Neural progenitor cell (in vitro differentiated cells): ENCODE measurements around the gene AK8. TPM values are rescaled to one million over a fixed set of nuclear protein-coding genes. Genes with fewer than 3 reads are reported as not detected.
"Not testable (repeated sequence)": the region's sequence is repeated elsewhere in the genome, so short reads cannot be mapped to it uniquely, and the experiment has no call there.

Experiments
- DNase-seq: peaks from one replicate; pipeline ENCODE4 v3.0.0-alpha.2; 2016; ENCODE audit warnings: low spot score
- H2AFZ ChIP-seq: fragments of 200-600 bp; sonication (generic); replicated peaks from 2 replicates; pipeline ENCODE4 v1.6.1; 2016; ENCODE audit warnings: antibody characterized with exemption
- H3F3A ChIP-seq: fragments of 200-600 bp; sonication (generic); 2 replicates; pipeline ENCODE4 v1.6.1; 2016; ENCODE audit warnings: antibody characterized with exemption, low read depth
- H3K27ac ChIP-seq: fragments of 200-600 bp; sonication (generic); 2 replicates; pipeline ENCODE4 v1.5.1; 2016; ENCODE audit warnings: mild to moderate bottlenecking
- H3K27me3 ChIP-seq: fragments of 200-600 bp; sonication (generic); 2 replicates; pipeline ENCODE4 v1.6.1; 2016; ENCODE audit warnings: mild to moderate bottlenecking, moderate library complexity
- H3K36me3 ChIP-seq: fragments of 200-600 bp; sonication (generic); 2 replicates; pipeline ENCODE4 v1.5.1; 2016
- H3K4me1 ChIP-seq: fragments of 200-600 bp; sonication (generic); 2 replicates; pipeline ENCODE4 v1.6.1; 2016; ENCODE audit warnings: mixed run types
- H3K4me2 ChIP-seq: fragments of 200-600 bp; sonication (generic); 2 replicates; pipeline ENCODE4 v1.6.1; 2016
- H3K4me3 ChIP-seq: fragments of 200-600 bp; sonication (generic); 2 replicates; pipeline ENCODE4 v1.5.1; 2016
- H3K79me2 ChIP-seq: fragments of 200-600 bp; sonication (generic); 2 replicates; pipeline ENCODE4 v1.6.1; 2016; ENCODE audit warnings: low read depth
- H3K9ac ChIP-seq: fragments of 200-600 bp; sonication (generic); 2 replicates; pipeline ENCODE4 v1.6.1; 2016
- H3K9me3 ChIP-seq: fragments of 200-600 bp; sonication (generic); 2 replicates; pipeline ENCODE4 v1.5.1; 2016; ENCODE audit warnings: low read depth
- H4K20me1 ChIP-seq: fragments of 200-600 bp; sonication (generic); 2 replicates; pipeline ENCODE4 v1.6.1; 2016; ENCODE audit warnings: low read depth
- H3K27ac Mint-ChIP-seq: 3 replicates; pipeline ENCODE4 v1.8.0; 2021; ENCODE audit warnings: mixed read lengths
- H3K27me3 Mint-ChIP-seq: 2 replicates; pipeline ENCODE4 v1.8.0; 2022; ENCODE audit warnings: low read depth, mild to moderate bottlenecking, inconsistent platforms, moderate library complexity, mixed read lengths; ENCODE audit not compliant: insufficient read depth
- H3K36me3 Mint-ChIP-seq: 3 replicates; pipeline ENCODE4 v1.8.0; 2021; ENCODE audit warnings: mixed read lengths
- H3K4me1 Mint-ChIP-seq: 3 replicates; pipeline ENCODE4 v1.8.0; 2021; ENCODE audit warnings: mixed read lengths
- H3K4me3 Mint-ChIP-seq: 3 replicates; pipeline ENCODE4 v1.8.0; 2021; ENCODE audit warnings: mild to moderate bottlenecking, moderate library complexity, mixed read lengths
- H3K9me3 Mint-ChIP-seq: 3 replicates; pipeline ENCODE4 v1.8.0; 2020; ENCODE audit warnings: mixed read lengths
- CTCF ChIP-seq: fragments of 200-600 bp; sonication (generic); IDR thresholded peaks from 2 replicates; pipeline ENCODE4 v1.5.1; 2017; ENCODE audit warnings: antibody characterized with exemption, mild to moderate bottlenecking
- EZH2 ChIP-seq: fragments of 200-600 bp; sonication (generic); IDR thresholded peaks from 2 replicates; pipeline ENCODE4 v1.6.1; 2017; ENCODE audit warnings: antibody characterized with exemption, mild to moderate bottlenecking, moderate library complexity
- EZH2phosphoT487 ChIP-seq: fragments of 200-600 bp; sonication (generic); IDR thresholded peaks from 2 replicates; pipeline ENCODE4 v1.6.1; 2017; ENCODE audit warnings: antibody characterized with exemption
- total RNA-seq: library from RNA; depleted of rRNA; stranded (reverse); fragments of >200 nt; gene quantifications from 2 replicates; pipeline ENCODE4 v1.2.3, GENCODE V29; 2015; ENCODE audit warnings: low replicate concordance

AK8 gene
- total RNA-seq, 1 donor from 2014 or later: 0.43 TPM

- H3K4me1 Mint-ChIP-seq: peaks cover 24% of the 10 kb centered on the region
- H3K9me3 Mint-ChIP-seq: peaks cover 17% of the 10 kb centered on the region
- no peaks in the 10 kb centered on the region for H3K36me3 Mint-ChIP-seq
- H4K20me1 ChIP-seq: no peaks in the 10 kb centered on the region
- H3K27ac ChIP-seq: no peak overlapping the region
- TF ChIP-seq EZH2phosphoT487 (no peak), CTCF (no peak), EZH2 (no peak)
- DNase-seq: no peak
- H3K4me1 ChIP-seq: peaks cover 7% of the 10 kb centered on the region
- H3K9ac ChIP-seq: no peak overlapping the region
- no peaks in the 10 kb centered on the region for H3K9me3 ChIP-seq
- no peaks in the 10 kb centered on the region for H3K79me2 ChIP-seq
- peaks cover 17% of the 10 kb centered on the region for H3K27me3 ChIP-seq
- H3K4me3 ChIP-seq: no peak overlapping the region
- peaks cover 7% of the 10 kb centered on the region for H3K27me3 Mint-ChIP-seq
- peaks cover 6% of the 10 kb centered on the region for H3F3A ChIP-seq
- H3K4me2 ChIP-seq: no peak overlapping the region
- no peak overlapping the region for H3K27ac Mint-ChIP-seq
- no peak overlapping the region for H3K4me3 Mint-ChIP-seq
- H3K36me3 ChIP-seq: no peaks in the 10 kb centered on the region
- H2AFZ ChIP-seq: no peak overlapping the region
These were observed 105.0 kb downstream of the AK8 start for GRCh38 chr9:132773093-132773492.

- H3K27me3 Mint-ChIP-seq, DNase-seq, H3K27ac ChIP-seq, H3K4me3 Mint-ChIP-seq, H3K4me2 ChIP-seq, H3K9me3 ChIP-seq, H3K9ac ChIP-seq, H4K20me1 ChIP-seq, H3K36me3 ChIP-seq, H2AFZ ChIP-seq, H3K4me3 ChIP-seq, H3K27ac Mint-ChIP-seq, H3K79me2 ChIP-seq, H3K36me3 Mint-ChIP-seq, H3K4me1 ChIP-seq, H3F3A ChIP-seq: not testable (repeated sequence)
- peaks cover 24% of the 10 kb centered on the region for H3K4me1 Mint-ChIP-seq
- H3K27me3 ChIP-seq: peaks cover 29% of the 10 kb centered on the region
- peaks cover 20% of the 10 kb centered on the region for H3K9me3 Mint-ChIP-seq
These were observed 106.3 kb downstream of the AK8 start for GRCh38 chr9:132771752-132772151.

- peak overlapping the region; percentile 91 for H2AFZ ChIP-seq
- Mint-ChIP-seq H3K4me1 (peaks cover 24% of the 10 kb centered on the region), H3K27ac (no peak overlapping the region), H3K27me3 (peaks cover 4% of the 10 kb centered on the region), H3K9me3 (peaks cover 24% of the 10 kb centered on the region), H3K36me3 (no peaks in the 10 kb centered on the region), H3K4me3 (no peak overlapping the region)
- peak overlapping the region; percentile 72 for H3K4me3 ChIP-seq
- peaks cover 31% of the 10 kb centered on the region for H3K27me3 ChIP-seq
- no peaks in the 10 kb centered on the region for H3K9me3 ChIP-seq
- peak overlapping the region; percentile 82 for H3K4me2 ChIP-seq
- no peak for DNase-seq
- no peaks in the 10 kb centered on the region for H4K20me1 ChIP-seq
- H3F3A ChIP-seq: peaks cover 6% of the 10 kb centered on the region
- no peak for TF ChIP-seq EZH2phosphoT487
- TF ChIP-seq CTCF: no peak
- TF ChIP-seq EZH2: no peak
- no peak overlapping the region for H3K27ac ChIP-seq
- H3K9ac ChIP-seq: no peak overlapping the region
- peaks cover 7% of the 10 kb centered on the region for H3K4me1 ChIP-seq
- H3K36me3 ChIP-seq: no peaks in the 10 kb centered on the region
- H3K79me2 ChIP-seq: no peaks in the 10 kb centered on the region
These were observed 107.2 kb downstream of the AK8 start for GRCh38 chr9:132770770-132771310.

- Mint-ChIP-seq H3K27me3 (peaks cover 4% of the 10 kb centered on the region), H3K9me3 (peaks cover 29% of the 10 kb centered on the region), H3K4me1 (peaks cover 20% of the 10 kb centered on the region), H3K27ac (peak overlapping the region; percentile 78), H3K36me3 (no peaks in the 10 kb centered on the region), H3K4me3 (peak overlapping the region; percentile 89)
- Histone ChIP-seq H2AFZ (peak overlapping the region; percentile 91), H3K4me3 (peak overlapping the region; percentile 72), H3K79me2 (no peaks in the 10 kb centered on the region), H3K9ac (no peak overlapping the region), H3K27ac (no peak overlapping the region), H3K36me3 (no peaks in the 10 kb centered on the region), H3K4me1 (peaks cover 7% of the 10 kb centered on the region), H3K9me3 (no peaks in the 10 kb centered on the region), H3F3A (peaks cover 6% of the 10 kb centered on the region), H3K27me3 (peaks cover 31% of the 10 kb centered on the region), H4K20me1 (no peaks in the 10 kb centered on the region), H3K4me2 (peak overlapping the region; percentile 82)
- TF ChIP-seq EZH2phosphoT487 (no peak), EZH2 (no peak), CTCF (no peak)
- peak; percentile 78 for DNase-seq
These were observed 107.9 kb downstream of the AK8 start for GRCh38 chr9:132769906-132770769.
